HepG2 (cell line): ENCODE measurements around the gene PVALB. TPM values are rescaled to one million over a fixed set of nuclear protein-coding genes. Genes with fewer than 3 reads are reported as not detected.

Experiments
- ATAC-seq: fragments of 200-7000 bp; cut with Tn5 transposase; 3 replicates; pipeline ENCODE4 v1.9.1; 2020; ENCODE audit warnings: mild to moderate bottlenecking, moderate library complexity
- BruUV-seq: library from RNA; stranded (reverse); fragments of 400-500 nt; replicated peaks from 2 replicates; lab custom pipeline; 2021; lab: Mats Ljungman, UMichigan
- CTCF ChIA-PET: fragments of 300-600 bp; formaldehyde crosslinking; extraction: SDS; loops from one replicate; lab custom pipeline; 2021; ENCODE audit warnings: low total read pairs, inconsistent platforms, low intra/inter-chr PET ratio; lab: Yijun Ruan, JAX
- POLR2A ChIA-PET: fragments of 350-600 bp; sonication (Branson Sonifier 250); formaldehyde crosslinking; loops from one replicate; lab custom pipeline; 2020; ENCODE audit warnings: antibody characterized with exemption, inconsistent platforms; lab: Yijun Ruan, JAX
- DNase-seq: peaks from one replicate; pipeline ENCODE4 v3.0.0-alpha.2; 2015; ENCODE audit warnings: low spot score
- FAIRE-seq: peaks from 3 replicates; lab custom pipeline; 2011; peaks lifted over from hg19 to GRCh38; lab: Jason Lieb, UNC
- H2AFZ ChIP-seq: one replicate; pipeline ENCODE4 v1.6.1; 2011; ENCODE audit warnings: low read length, inconsistent platforms
- H3K27ac ChIP-seq: fragments of 300-600 bp; 3 replicates; pipeline ENCODE4 v1.8.0; 2011; ENCODE audit warnings: mixed run types, mild to moderate bottlenecking, mixed read lengths, low read length, inconsistent platforms; ENCODE audit not compliant: insufficient read depth; ENCODE audit errors: extremely low read length
- H3K27me3 ChIP-seq, 2 experiments: fragments of 200-600 bp in 1 of 2; 2 replicates in 1 of 2; 3 replicates in 1 of 2; pipeline versions ENCODE4 v1.6.0 to v1.8.0; 2011; ENCODE audit warnings: low read length in 2 of 2, mild to moderate bottlenecking in 2 of 2, moderate library complexity in 2 of 2, inconsistent platforms in 1 of 2; ENCODE audit not compliant: insufficient read depth in 2 of 2, control insufficient read depth in 1 of 2
- H3K36me3 ChIP-seq, 2 experiments: fragments of 200-600 bp in 1 of 2; replicated peaks in 1 of 2; 2 replicates in 1 of 2; 3 replicates in 1 of 2; pipeline versions ENCODE4 v1.5.1 to v1.8.0; 2011; ENCODE audit warnings: low read length in 2 of 2, inconsistent platforms in 1 of 2; ENCODE audit not compliant: insufficient read depth in 2 of 2, control insufficient read depth in 1 of 2
- H3K4me1 ChIP-seq: 2 replicates; pipeline ENCODE4 v1.5.1; 2012; ENCODE audit warnings: low read length, inconsistent platforms; ENCODE audit not compliant: insufficient read depth
- H3K4me2 ChIP-seq: 2 replicates; pipeline ENCODE4 v1.6.0; 2011; ENCODE audit warnings: low read depth, low read length, inconsistent platforms
- H3K4me3 ChIP-seq, 3 experiments: fragments of 200-600 bp in 1 of 3; sonication (generic), shearing (Covaris generic) in 1 of 3; replicated peaks in 1 of 3; 2 replicates each; pipeline ENCODE4 v1.5.1; 2011 to 2016; ENCODE audit warnings: low read length in 3 of 3, inconsistent platforms in 2 of 3, low read depth in 2 of 3, mild to moderate bottlenecking in 2 of 3, control low read depth in 1 of 3, mixed read lengths in 1 of 3; ENCODE audit not compliant: insufficient read depth in 1 of 3
- H3K79me2 ChIP-seq: one replicate; pipeline ENCODE4 v1.6.1; 2011; ENCODE audit warnings: low read length, inconsistent platforms; ENCODE audit not compliant: insufficient read depth
- H3K9ac ChIP-seq: 2 replicates; pipeline ENCODE4 v1.6.0; 2011; ENCODE audit warnings: mild to moderate bottlenecking, low read depth, low read length, inconsistent platforms; ENCODE audit not compliant: insufficient read depth
- H3K9me3 ChIP-seq: 2 replicates; pipeline ENCODE4 v1.5.1; 2012; ENCODE audit warnings: mild to moderate bottlenecking, low read length
- H4K20me1 ChIP-seq: 2 replicates; pipeline ENCODE4 v1.6.0; 2011; ENCODE audit warnings: inconsistent platforms, mild to moderate bottlenecking, low read length, moderate library complexity; ENCODE audit not compliant: insufficient read depth
- BATF2 ChIP-seq: sonication (generic); formaldehyde crosslinking; IDR thresholded peaks from 2 replicates; pipeline ENCODE4 v1.8.0; 2022; ENCODE audit warnings: mild to moderate bottlenecking, missing genetic modification reagents, moderate library complexity
- EP300 ChIP-seq, 3 experiments: sonication (generic) in 1 of 3; formaldehyde crosslinking in 1 of 3; IDR thresholded peaks; 2 replicates each; pipeline versions ENCODE4 v1.5.1 to v1.6.1; 2011 to 2020; ENCODE audit warnings: low read depth in 2 of 3, low read length in 2 of 3, borderline replicate concordance in 1 of 3, improper control_type of control experiment in 1 of 3, mild to moderate bottlenecking in 1 of 3, missing genetic modification reagents in 1 of 3, moderate library complexity in 1 of 3
- HOXA7 ChIP-seq: sonication (generic); formaldehyde crosslinking; IDR thresholded peaks from 2 replicates; pipeline ENCODE4 v1.8.1; 2022; ENCODE audit warnings: mild to moderate bottlenecking, missing genetic modification reagents, moderate library complexity
- MAF1 ChIP-seq: sonication (generic); formaldehyde crosslinking; IDR thresholded peaks from 2 replicates; pipeline ENCODE4 v1.5.0; 2020; ENCODE audit warnings: missing genetic modification reagents, borderline replicate concordance
- MAX ChIP-seq: IDR thresholded peaks from 2 replicates; pipeline ENCODE4 v1.6.1; 2012; ENCODE audit warnings: inconsistent platforms
- SRSF4 ChIP-seq: fragments of 200-400 bp; formaldehyde crosslinking; IDR thresholded peaks from one replicate; pipeline ENCODE4 v1.6.1; 2018; ENCODE audit warnings: mild to moderate bottlenecking, low read depth, low read length, moderate library complexity; ENCODE audit not compliant: poor library complexity, severe bottlenecking
- YY1 ChIP-seq: IDR thresholded peaks from 2 replicates; pipeline ENCODE4 v1.6.1; 2011; ENCODE audit warnings: low read length, low read depth, moderate library complexity, mild to moderate bottlenecking; ENCODE audit not compliant: insufficient read depth, insufficient replicate concordance
- ZBTB40 ChIP-seq, 2 experiments: fragments of 450-650 bp in 1 of 2; sonication (generic) in 1 of 2; formaldehyde crosslinking in 1 of 2; IDR thresholded peaks; 2 replicates each; pipeline versions ENCODE4 v1.6.1 to v1.8.0; 2016 to 2022; ENCODE audit warnings: antibody characterized with exemption in 1 of 2, mild to moderate bottlenecking in 1 of 2, missing genetic modification reagents in 1 of 2
- ZNF570 ChIP-seq: sonication (generic); formaldehyde crosslinking; IDR thresholded peaks from 2 replicates; pipeline ENCODE4 v1.4.0; 2020; ENCODE audit warnings: mild to moderate bottlenecking, missing genetic modification reagents, borderline replicate concordance
- ZNF878 ChIP-seq: sonication (generic); formaldehyde crosslinking; IDR thresholded peaks from 2 replicates; pipeline ENCODE4 v1.8.1; 2023; ENCODE audit warnings: mild to moderate bottlenecking, missing genetic modification reagents, moderate library complexity
- WGBS: methylation state at CpG from one replicate; pipeline ENCODE4 v1.1.6; 2017; ENCODE audit warnings: low lambda C conversion rate; 5-methylcytosine and 5-hydroxymethylcytosine counted together
- in situ Hi-C: cut with HindIII; loops from 2 replicates; pipeline ENCODE4 v1.10.0; 2017; ENCODE audit warnings: low pct_unique_long_range_greater_than_20kb; ENCODE audit not compliant: extremely low pct_ligation_motif_present
- intact Hi-C: fragments of 100-400 bp; cut with micrococcal nuclease; formaldehyde crosslinking; loops from one replicate; pipeline ENCODE4 v1.10.0; 2022; ENCODE audit not compliant: unreplicated experiment
- polyA plus RNA-seq, 8 experiments: library from polyadenylated mRNA; depleted of rRNA in 3 of 8; stranded (reverse) in 7 of 8; unstranded in 1 of 8; fragments of >200 nt; fragmentation: Illumina TruSeq in 4 of 8; extraction: Trizol in 4 of 8; gene quantifications; 2 replicates each; pipeline versions ENCODE4 v1.2.1 to v1.2.3, GENCODE V29; 2011 to 2016; ENCODE audit warnings: low read depth in 4 of 8, missing spikeins in 1 of 8, mixed read lengths in 1 of 8; ENCODE audit not compliant: insufficient read depth in 1 of 8
- total RNA-seq, 5 experiments: library from RNA; depleted of rRNA; stranded (reverse); fragments of >200 nt; fragmentation: Illumina TruSeq; extraction: Trizol; gene quantifications; 2 replicates each; pipeline ENCODE4 v1.2.3, GENCODE V29; 2016; ENCODE audit warnings: low read depth in 1 of 5

PVALB gene
- total and polyA plus RNA-seq, 2 of the 13 experiments (the other 11 are each of a cell fraction or from before 2014, with no cell fraction given), result not detected

- TF ChIP-seq SRSF4 (no peak), HOXA7 (CRISPR knock-in tag) (no peak), MAX (no peak), BATF2 (no peak)
These were observed 35.5 kb upstream of the PVALB start (continued) for GRCh38 chr22:36852056-36852973.

- WGBS, result 32% methylated on average over 4 of the region's 10 CpGs
- no TSS peak for BruUV-seq
- Histone ChIP-seq H3K79me2 (no peaks in the 10 kb centered on the region), H3K36me3 (no peaks in the 10 kb centered on the region), H3K4me3 (no peak overlapping the region), H3K4me2 (no peak overlapping the region), H3K27me3 (peaks cover 1 to 48% of the 10 kb centered on the region in 2 experiments; a peak in 4 of 5 replicates), H3K27ac (no peak overlapping the region), H4K20me1 (no peaks in the 10 kb centered on the region), H3K9me3 (no peaks in the 10 kb centered on the region), H3K4me1 (no peaks in the 10 kb centered on the region), H3K9ac (no peak overlapping the region), H2AFZ (no peak overlapping the region)
- FAIRE-seq, result no peak
- in situ Hi-C loops (loop anchor here (10.0 kb wide), 1 partner anchor 124 kb away; no protein-coding TSS in a partner anchor), intact Hi-C loops (no loop called here)
- ATAC-seq, result no peak
- no peak for DNase-seq
- ChIA-PET POLR2A (no interaction called here), CTCF (no interaction called here)
- TF ChIP-seq YY1 (no peak), ZNF570 (CRISPR knock-in tag) (no peak), MAF1 (CRISPR knock-in tag) (no peak), ZBTB40 (IDR thresholded peaks at IDR 0.05) (no peak), ZBTB40 (CRISPR knock-in tag; IDR thresholded peaks at IDR 0.05) (no peak), EP300 (IDR thresholded peaks at IDR 0.05; ENCODE audit: low read depth in 2 of 2, low read length in 2 of 2) (no peak), EP300 (CRISPR knock-in tag; IDR thresholded peaks at IDR 0.05; ENCODE audit: borderline replicate concordance) (no peak), ZNF878 (CRISPR knock-in tag) (no peak)
These were observed 33.8 kb upstream of the PVALB start for GRCh38 chr22:36850682-36851081.
